GM06990 (cell line): ENCODE results near the gene SEC11A.

Experiments used
- DNase-seq: peaks from one replicate; pipeline ENCODE4 v3.0.0-alpha.2; 2011; ENCODE audit not compliant: insufficient read length; ENCODE audit errors: extremely low read depth
- H3K27me3 ChIP-seq: replicated peaks from 2 replicates; pipeline ENCODE4 v1.6.0; 2011; ENCODE audit warnings: low read length; ENCODE audit not compliant: control insufficient read depth, insufficient read depth
- H3K36me3 ChIP-seq: 2 replicates; pipeline ENCODE4 v1.5.1; 2011; ENCODE audit warnings: low read length; ENCODE audit not compliant: control insufficient read depth, insufficient read depth
- H3K4me3 ChIP-seq: replicated peaks from 2 replicates; pipeline ENCODE4 v1.5.1; 2011; ENCODE audit warnings: low read depth, mild to moderate bottlenecking, control low read depth, low read length
- TF ChIP-seq, protein P1 (sequence below): IDR thresholded peaks from 2 replicates; pipeline ENCODE4 v1.5.1; 2011; ENCODE audit warnings: low read length, control low read depth, mild to moderate bottlenecking, inconsistent platforms; ENCODE audit not compliant: insufficient read depth, poor library complexity, severe bottlenecking

SEC11A gene

GRCh38 chr15:84625123-84625522, 90.8 kb downstream of the SEC11A start:
- peaks cover 6% of the 10 kb centered on the region for H3K36me3 ChIP-seq
- DNase-seq: no peak
- TF ChIP-seq, protein P1, sequence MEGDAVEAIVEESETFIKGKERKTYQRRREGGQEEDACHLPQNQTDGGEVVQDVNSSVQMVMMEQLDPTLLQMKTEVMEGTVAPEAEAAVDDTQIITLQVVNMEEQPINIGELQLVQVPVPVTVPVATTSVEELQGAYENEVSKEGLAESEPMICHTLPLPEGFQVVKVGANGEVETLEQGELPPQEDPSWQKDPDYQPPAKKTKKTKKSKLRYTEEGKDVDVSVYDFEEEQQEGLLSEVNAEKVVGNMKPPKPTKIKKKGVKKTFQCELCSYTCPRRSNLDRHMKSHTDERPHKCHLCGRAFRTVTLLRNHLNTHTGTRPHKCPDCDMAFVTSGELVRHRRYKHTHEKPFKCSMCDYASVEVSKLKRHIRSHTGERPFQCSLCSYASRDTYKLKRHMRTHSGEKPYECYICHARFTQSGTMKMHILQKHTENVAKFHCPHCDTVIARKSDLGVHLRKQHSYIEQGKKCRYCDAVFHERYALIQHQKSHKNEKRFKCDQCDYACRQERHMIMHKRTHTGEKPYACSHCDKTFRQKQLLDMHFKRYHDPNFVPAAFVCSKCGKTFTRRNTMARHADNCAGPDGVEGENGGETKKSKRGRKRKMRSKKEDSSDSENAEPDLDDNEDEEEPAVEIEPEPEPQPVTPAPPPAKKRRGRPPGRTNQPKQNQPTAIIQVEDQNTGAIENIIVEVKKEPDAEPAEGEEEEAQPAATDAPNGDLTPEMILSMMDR: no peak
- H3K4me3 ChIP-seq: no peak overlapping the region
- H3K27me3 ChIP-seq: no peaks in the 10 kb centered on the region

DNA sequence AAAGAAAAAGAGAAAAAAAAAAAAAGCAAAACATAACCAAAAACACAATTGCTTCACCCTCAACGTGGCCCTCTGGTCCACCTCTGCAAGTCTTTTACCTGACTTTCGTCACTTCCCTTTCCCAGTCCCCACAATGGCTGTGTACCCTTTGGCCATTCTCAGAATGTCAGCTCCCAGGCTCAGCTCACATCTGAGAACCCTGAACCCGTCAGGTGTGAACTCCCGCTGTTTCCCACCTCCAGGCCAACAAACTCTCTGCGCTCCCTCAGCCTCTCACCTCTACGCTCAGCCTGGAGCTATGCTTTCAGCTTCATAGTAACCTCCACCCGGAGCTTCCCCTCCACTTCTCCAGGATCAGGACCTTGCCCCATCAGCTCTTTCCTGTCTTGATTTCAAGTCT, 91.6 kb downstream of the SEC11A start:
- Histone ChIP-seq H3K4me3 (no peak overlapping the region), H3K36me3 (peaks cover 6% of the 10 kb centered on the region), H3K27me3 (no peaks in the 10 kb centered on the region)
- no peak for DNase-seq
- TF ChIP-seq, protein P1: no peak

GRCh38 chr15:84621358-84621979, 94.5 kb downstream of the SEC11A start:
- Histone ChIP-seq H3K36me3 (peaks cover 6% of the 10 kb centered on the region), H3K27me3 (no peaks in the 10 kb centered on the region), H3K4me3 (no peak overlapping the region)
- TF ChIP-seq, protein P1: no peak
- DNase-seq: no peak

- H3K4me3 ChIP-seq: no peak overlapping the region
- peaks cover 6% of the 10 kb centered on the region for H3K36me3 ChIP-seq
- TF ChIP-seq, protein P1: no peak
- H3K27me3 ChIP-seq: no peaks in the 10 kb centered on the region
- DNase-seq: no peak
These were observed 95.3 kb downstream of the SEC11A start for GRCh38 chr15:84620626-84621025.
